HG02970 (cell line): ENCODE results near the gene PAX1.

Source experiments
- ATAC-seq: cut with Tn5 transposase; IDR thresholded peaks from one replicate; pipeline ENCODE4 v1.9.1; 2021; ENCODE audit warnings: mild to moderate bottlenecking, moderate library complexity, moderate number of reproducible peaks; ENCODE audit not compliant: unreplicated experiment, low FRiP score

Gene PAX1

GRCh38 chr20:21725892-21726291, 20.4 kb downstream of the PAX1 start:
- no peak for ATAC-seq

GRCh38 chr20:21729316-21729715, 23.9 kb downstream of the PAX1 start:
- ATAC-seq = no peak

- ATAC-seq = no peak
Measured at GRCh38 chr20:21739161-21739560, 33.7 kb downstream of the PAX1 start.

GRCh38 chr20:21739682-21740081, 34.2 kb downstream of the PAX1 start:
- no peak for ATAC-seq

GRCh38 chr20:21741266-21741665, 35.8 kb downstream of the PAX1 start:
- ATAC-seq = no peak

GRCh38 chr20:21762646-21763045, 57.2 kb downstream of the PAX1 start:
- no peak for ATAC-seq

- ATAC-seq = no peak
Measured at GRCh38 chr20:21767200-21767738, 61.8 kb downstream of the PAX1 start.

GRCh38 chr20:21767739-21768223, 62.3 kb downstream of the PAX1 start:
- ATAC-seq = no peak
